HepG2 (cell line): ENCODE measurements around the gene DCDC2. TPM values are rescaled to one million over a fixed set of nuclear protein-coding genes. Genes with fewer than 3 reads are reported as not detected.
A peak's percentile ranks its signal among the peaks of the same experiment; 100 is the strongest.

Experiments
- ATAC-seq: fragments of 200-7000 bp; cut with Tn5 transposase; 3 replicates; pipeline ENCODE4 v1.9.1; 2020; ENCODE audit warnings: mild to moderate bottlenecking, moderate library complexity
- BruUV-seq: library from RNA; stranded (reverse); fragments of 400-500 nt; replicated peaks from 2 replicates; lab custom pipeline; 2021; lab: Mats Ljungman, UMichigan
- CTCF ChIA-PET: fragments of 300-600 bp; formaldehyde crosslinking; extraction: SDS; loops from one replicate; lab custom pipeline; 2021; ENCODE audit warnings: low total read pairs, inconsistent platforms, low intra/inter-chr PET ratio; lab: Yijun Ruan, JAX
- POLR2A ChIA-PET: fragments of 350-600 bp; sonication (Branson Sonifier 250); formaldehyde crosslinking; loops from one replicate; lab custom pipeline; 2020; ENCODE audit warnings: antibody characterized with exemption, inconsistent platforms; lab: Yijun Ruan, JAX
- DNase-seq: peaks from one replicate; pipeline ENCODE4 v3.0.0-alpha.2; 2015; ENCODE audit warnings: low spot score
- FAIRE-seq: peaks from 3 replicates; lab custom pipeline; 2011; peaks lifted over from hg19 to GRCh38; lab: Jason Lieb, UNC
- H2AFZ ChIP-seq: one replicate; pipeline ENCODE4 v1.6.1; 2011; ENCODE audit warnings: low read length, inconsistent platforms
- H3K27ac ChIP-seq: fragments of 300-600 bp; 3 replicates; pipeline ENCODE4 v1.8.0; 2011; ENCODE audit warnings: mixed run types, mild to moderate bottlenecking, mixed read lengths, low read length, inconsistent platforms; ENCODE audit not compliant: insufficient read depth; ENCODE audit errors: extremely low read length
- H3K27me3 ChIP-seq, 2 experiments: fragments of 200-600 bp in 1 of 2; 2 replicates in 1 of 2; 3 replicates in 1 of 2; pipeline versions ENCODE4 v1.6.0 to v1.8.0; 2011; ENCODE audit warnings: low read length in 2 of 2, mild to moderate bottlenecking in 2 of 2, moderate library complexity in 2 of 2, inconsistent platforms in 1 of 2; ENCODE audit not compliant: insufficient read depth in 2 of 2, control insufficient read depth in 1 of 2
- H3K36me3 ChIP-seq, 2 experiments: fragments of 200-600 bp in 1 of 2; replicated peaks in 1 of 2; 2 replicates in 1 of 2; 3 replicates in 1 of 2; pipeline versions ENCODE4 v1.5.1 to v1.8.0; 2011; ENCODE audit warnings: low read length in 2 of 2, inconsistent platforms in 1 of 2; ENCODE audit not compliant: insufficient read depth in 2 of 2, control insufficient read depth in 1 of 2
- H3K4me1 ChIP-seq: 2 replicates; pipeline ENCODE4 v1.5.1; 2012; ENCODE audit warnings: low read length, inconsistent platforms; ENCODE audit not compliant: insufficient read depth
- H3K4me2 ChIP-seq: 2 replicates; pipeline ENCODE4 v1.6.0; 2011; ENCODE audit warnings: low read depth, low read length, inconsistent platforms
- H3K4me3 ChIP-seq, 3 experiments: fragments of 200-600 bp in 1 of 3; sonication (generic), shearing (Covaris generic) in 1 of 3; replicated peaks in 1 of 3; 2 replicates each; pipeline ENCODE4 v1.5.1; 2011 to 2016; ENCODE audit warnings: low read length in 3 of 3, inconsistent platforms in 2 of 3, low read depth in 2 of 3, mild to moderate bottlenecking in 2 of 3, control low read depth in 1 of 3, mixed read lengths in 1 of 3; ENCODE audit not compliant: insufficient read depth in 1 of 3
- H3K79me2 ChIP-seq: one replicate; pipeline ENCODE4 v1.6.1; 2011; ENCODE audit warnings: low read length, inconsistent platforms; ENCODE audit not compliant: insufficient read depth
- H3K9ac ChIP-seq: 2 replicates; pipeline ENCODE4 v1.6.0; 2011; ENCODE audit warnings: mild to moderate bottlenecking, low read depth, low read length, inconsistent platforms; ENCODE audit not compliant: insufficient read depth
- H3K9me3 ChIP-seq: 2 replicates; pipeline ENCODE4 v1.5.1; 2012; ENCODE audit warnings: mild to moderate bottlenecking, low read length
- H4K20me1 ChIP-seq: 2 replicates; pipeline ENCODE4 v1.6.0; 2011; ENCODE audit warnings: inconsistent platforms, mild to moderate bottlenecking, low read length, moderate library complexity; ENCODE audit not compliant: insufficient read depth
- ATF7 ChIP-seq, 2 experiments: fragments of 450-650 bp in 1 of 2; sonication (generic) in 1 of 2; formaldehyde crosslinking in 1 of 2; IDR thresholded peaks; 2 replicates each; pipeline versions ENCODE4 v1.4.0 to v1.6.1; 2016 to 2020; ENCODE audit warnings: antibody characterized with exemption in 1 of 2, mild to moderate bottlenecking in 1 of 2, missing genetic modification reagents in 1 of 2
- GATAD1 ChIP-seq: IDR thresholded peaks from 2 replicates; pipeline ENCODE4 v1.6.1; 2016; ENCODE audit warnings: missing genetic modification reagents, missing compliant biosample characterization
- JUND ChIP-seq: sonication (generic); formaldehyde crosslinking; IDR thresholded peaks from 2 replicates; pipeline ENCODE4 v1.8.0; 2022; ENCODE audit warnings: mild to moderate bottlenecking, missing genetic modification reagents
- SMAD9 ChIP-seq: sonication (generic); formaldehyde crosslinking; IDR thresholded peaks from 2 replicates; pipeline ENCODE4 v1.5.1; 2020; ENCODE audit warnings: mild to moderate bottlenecking, missing genetic modification reagents
- TEAD3 ChIP-seq: optimal IDR thresholded peaks from 2 replicates; pipeline ENCODE3; 2016; ENCODE audit warnings: borderline replicate concordance
- ZNF512 ChIP-seq: sonication (generic); formaldehyde crosslinking; IDR thresholded peaks from 2 replicates; pipeline ENCODE4 v1.4.0; 2020; ENCODE audit warnings: mild to moderate bottlenecking, missing genetic modification reagents
- WGBS: methylation state at CpG from one replicate; pipeline ENCODE4 v1.1.6; 2017; ENCODE audit warnings: low lambda C conversion rate; 5-methylcytosine and 5-hydroxymethylcytosine counted together
- in situ Hi-C: cut with HindIII; loops from 2 replicates; pipeline ENCODE4 v1.10.0; 2017; ENCODE audit warnings: low pct_unique_long_range_greater_than_20kb; ENCODE audit not compliant: extremely low pct_ligation_motif_present
- intact Hi-C: fragments of 100-400 bp; cut with micrococcal nuclease; formaldehyde crosslinking; loops from one replicate; pipeline ENCODE4 v1.10.0; 2022; ENCODE audit not compliant: unreplicated experiment
- polyA plus RNA-seq, 8 experiments: library from polyadenylated mRNA; depleted of rRNA in 3 of 8; stranded (reverse) in 7 of 8; unstranded in 1 of 8; fragments of >200 nt; fragmentation: Illumina TruSeq in 4 of 8; extraction: Trizol in 4 of 8; gene quantifications; 2 replicates each; pipeline versions ENCODE4 v1.2.1 to v1.2.3, GENCODE V29; 2011 to 2016; ENCODE audit warnings: low read depth in 4 of 8, missing spikeins in 1 of 8, mixed read lengths in 1 of 8; ENCODE audit not compliant: insufficient read depth in 1 of 8
- total RNA-seq, 5 experiments: library from RNA; depleted of rRNA; stranded (reverse); fragments of >200 nt; fragmentation: Illumina TruSeq; extraction: Trizol; gene quantifications; 2 replicates each; pipeline ENCODE4 v1.2.3, GENCODE V29; 2016; ENCODE audit warnings: low read depth in 1 of 5
- TF ChIP-seq, protein P1 (sequence below): sonication (generic); formaldehyde crosslinking; IDR thresholded peaks from 2 replicates; pipeline ENCODE4 v1.8.0; 2023; ENCODE audit warnings: mild to moderate bottlenecking, missing genetic modification reagents

Gene DCDC2
- total and polyA plus RNA-seq, 2 of the 13 experiments (the other 11 are each of a cell fraction or from before 2014, with no cell fraction given) = 9.0 to 36.2 TPM

DNA sequence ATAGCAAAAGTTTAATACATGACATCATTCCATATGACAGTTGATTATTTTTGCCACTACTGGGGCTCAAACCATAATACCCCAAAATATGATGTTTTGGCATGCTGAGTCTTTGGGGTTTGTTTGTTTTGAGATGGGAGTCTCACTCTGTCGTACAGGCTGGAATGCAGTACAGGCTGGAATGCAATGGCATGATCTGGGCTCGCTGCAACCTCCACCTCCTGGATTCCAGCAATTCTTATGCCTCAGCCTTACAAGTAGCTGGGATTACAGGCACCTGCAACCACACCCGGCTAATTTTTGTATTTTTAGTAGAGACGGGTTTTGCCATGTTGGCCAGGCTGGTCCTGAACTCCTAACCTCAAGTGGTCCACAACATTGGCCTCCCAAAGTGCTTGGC is 43.6 kb upstream of the DCDC2 start:
- H3K27ac ChIP-seq = no peak overlapping the region
- no peak for FAIRE-seq
- H3K79me2 ChIP-seq = peaks cover 34% of the 10 kb centered on the region
- no TSS peak for BruUV-seq
- WGBS = 13% methylated on average over 4 of the region's 4 CpGs
- no peak overlapping the region for H2AFZ ChIP-seq
- ATAC-seq = no peak
- H3K27me3 ChIP-seq = no peaks in the 10 kb centered on the region; a peak in 1 of 5 replicates
- H4K20me1 ChIP-seq = peaks cover 6% of the 10 kb centered on the region
- H3K9me3 ChIP-seq = peaks cover 8% of the 10 kb centered on the region
- no peaks in the 10 kb centered on the region; a peak in 3 of 5 replicates for H3K36me3 ChIP-seq
- peak overlapping the region in 2 of 3 experiments; percentile 4 to 6; a peak in 2 of 6 replicates for H3K4me3 ChIP-seq
- TF ChIP-seq GATAD1 (CRISPR knock-in tag) (peak; percentile 20; the same call in 1 of the 2 replicates), ZNF512 (CRISPR knock-in tag) (no peak), SMAD9 (no peak), JUND (no peak), ATF7 (IDR thresholded peaks at IDR 0.05) (peak; percentile 84), ATF7 (CRISPR knock-in tag; IDR thresholded peaks at IDR 0.05) (no peak), TEAD3 (CRISPR knock-in tag) (peak; percentile 96)
- TF ChIP-seq, protein P1, sequence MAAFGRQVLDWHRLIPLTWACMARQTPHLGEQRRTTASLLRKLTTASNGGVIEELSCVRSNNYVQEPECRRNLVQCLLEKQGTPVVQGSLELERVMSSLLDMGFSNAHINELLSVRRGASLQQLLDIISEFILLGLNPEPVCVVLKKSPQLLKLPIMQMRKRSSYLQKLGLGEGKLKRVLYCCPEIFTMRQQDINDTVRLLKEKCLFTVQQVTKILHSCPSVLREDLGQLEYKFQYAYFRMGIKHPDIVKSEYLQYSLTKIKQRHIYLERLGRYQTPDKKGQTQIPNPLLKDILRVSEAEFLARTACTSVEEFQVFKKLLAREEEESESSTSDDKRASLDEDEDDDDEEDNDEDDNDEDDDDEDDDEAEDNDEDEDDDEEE (CRISPR knock-in tag) = no peak
- TF ChIP-seq, all 625 proteins: peak for 3
- DNase-seq = peak; percentile 49
- in situ Hi-C loops (no loop called here), intact Hi-C loops (loop anchor here (5.0 kb wide), 1 partner anchor 339 kb away; no protein-coding TSS in a partner anchor)
- CTCF ChIA-PET = interaction anchor here (1.6 kb wide), 1 partner anchor 118 kb away, joined by 6 read pairs; no protein-coding TSS in a partner anchor
- Histone ChIP-seq H3K4me2 (peak overlapping the region; percentile 88; the same call in 1 of the 2 replicates), H3K9ac (no peak overlapping the region), H3K4me1 (peaks cover 60% of the 10 kb centered on the region)
- POLR2A ChIA-PET = no interaction called here
